GM19099 (cell line): ENCODE measurements around the gene GMCL2.

Experiments
- POLR2A ChIP-seq: IDR thresholded peaks from 3 replicates; pipeline ENCODE4 v1.6.1; 2011; ENCODE audit warnings: low read depth; ENCODE audit not compliant: insufficient read length; ENCODE audit errors: extremely low read depth

The GMCL2 gene, protein sequence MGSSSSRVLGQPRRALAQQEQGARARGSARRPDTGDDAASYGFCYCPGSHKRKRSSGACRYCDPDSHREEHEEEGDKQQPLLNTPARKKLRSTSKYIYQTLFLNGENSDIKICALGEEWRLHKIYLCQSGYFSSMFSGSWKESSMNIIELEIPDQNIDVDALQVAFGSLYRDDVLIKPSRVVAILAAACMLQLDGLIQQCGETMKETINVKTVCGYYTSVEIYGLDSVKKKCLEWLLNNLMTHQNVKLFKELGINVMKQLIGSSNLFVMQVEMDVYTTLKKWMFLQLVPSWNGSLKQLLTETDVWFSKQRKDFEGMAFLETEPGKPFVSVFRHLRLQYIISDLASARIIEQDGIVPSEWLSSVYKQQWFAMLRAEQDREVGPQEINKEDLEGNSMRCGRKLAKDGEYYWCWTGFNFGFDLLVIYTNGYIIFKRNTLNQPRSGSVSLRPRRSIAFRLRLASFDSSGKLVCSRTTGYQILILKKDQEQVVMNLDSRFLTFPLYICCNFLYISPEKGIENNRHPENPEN

DNA sequence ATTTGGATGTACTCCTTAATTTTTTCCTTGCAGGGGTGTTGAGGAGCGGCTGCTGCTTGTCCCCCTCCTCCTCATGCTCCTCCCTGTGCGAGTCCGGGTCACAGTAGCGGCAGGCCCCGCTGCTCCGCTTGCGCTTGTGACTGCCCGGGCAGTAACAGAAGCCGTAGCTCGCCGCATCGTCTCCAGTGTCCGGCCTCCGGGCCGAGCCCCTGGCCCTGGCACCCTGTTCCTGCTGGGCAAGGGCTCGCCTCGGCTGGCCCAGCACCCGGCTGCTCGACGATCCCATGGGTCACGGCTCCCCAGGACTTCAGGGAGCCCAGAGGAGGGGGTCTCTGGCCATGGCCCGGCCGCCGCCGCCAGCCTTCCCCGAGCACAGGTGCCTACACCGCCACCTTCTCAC is at the start of gene GMCL2:
Gene GMCL2 (minus strand): TSS at position 358 of the 400 bp plus-strand sequence. CDS start 72 bp downstream, at position 286.
- no peak for TF ChIP-seq POLR2A

DNA sequence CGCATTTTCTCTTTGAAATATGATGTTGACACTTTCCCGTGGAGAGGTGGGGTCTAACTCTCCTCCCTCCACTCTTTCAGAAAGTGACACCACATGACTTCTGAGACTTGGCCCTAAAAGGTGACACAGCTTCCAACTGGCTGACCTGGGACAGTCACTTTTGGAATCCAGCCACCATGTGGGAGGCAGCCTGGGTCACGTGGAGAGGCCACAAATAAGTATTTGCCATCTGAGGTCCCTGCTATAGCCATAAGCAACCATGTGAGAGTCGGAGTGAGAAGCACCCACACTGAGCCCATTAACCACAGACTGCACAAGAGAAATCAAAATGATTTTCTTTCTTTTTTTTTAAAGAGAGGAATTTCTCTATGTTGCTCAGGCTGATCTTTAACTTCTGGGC is 49.5 kb upstream of the GMCL2 start:
- no peak for TF ChIP-seq POLR2A

DNA sequence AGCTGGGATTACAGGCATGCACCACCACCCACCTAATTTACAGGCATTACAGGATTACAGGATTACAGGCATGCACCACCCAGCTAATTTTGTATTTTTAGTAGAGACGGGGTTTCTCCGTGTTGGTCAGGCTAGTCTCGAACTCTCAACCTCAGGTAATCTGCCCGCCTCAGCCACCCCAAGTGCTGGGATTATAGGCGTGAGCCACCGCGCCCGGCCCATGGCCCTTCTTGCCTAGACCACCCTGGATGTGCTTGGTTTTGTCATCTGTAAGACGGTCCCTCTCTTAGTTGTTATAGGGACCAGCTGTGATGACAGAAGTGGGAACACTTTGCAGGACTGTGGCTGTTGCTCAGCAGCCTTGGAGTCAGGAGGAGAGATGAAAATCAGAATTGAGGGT is 49.0 kb upstream of the GMCL2 start:
- no peak for TF ChIP-seq POLR2A

DNA sequence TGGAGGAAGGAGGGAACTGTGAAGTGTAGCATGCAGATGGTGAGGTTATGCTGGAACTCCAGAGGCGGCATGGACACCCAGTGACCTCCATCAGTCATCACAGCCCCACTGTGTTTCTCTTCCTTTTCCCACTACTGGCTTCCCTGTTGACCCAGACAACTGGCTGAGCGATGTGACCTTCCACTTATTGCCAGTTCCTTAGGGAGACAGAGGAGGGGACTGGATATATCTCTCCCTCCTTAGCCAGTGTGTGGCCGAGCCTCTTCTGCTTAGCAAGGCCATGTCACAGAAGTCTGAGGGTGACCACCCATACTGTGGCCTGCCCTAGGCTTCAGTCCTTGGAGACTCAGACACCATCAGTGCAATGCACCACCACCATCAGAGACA is 48.4 kb upstream of the GMCL2 start:
- no peak for TF ChIP-seq POLR2A

DNA sequence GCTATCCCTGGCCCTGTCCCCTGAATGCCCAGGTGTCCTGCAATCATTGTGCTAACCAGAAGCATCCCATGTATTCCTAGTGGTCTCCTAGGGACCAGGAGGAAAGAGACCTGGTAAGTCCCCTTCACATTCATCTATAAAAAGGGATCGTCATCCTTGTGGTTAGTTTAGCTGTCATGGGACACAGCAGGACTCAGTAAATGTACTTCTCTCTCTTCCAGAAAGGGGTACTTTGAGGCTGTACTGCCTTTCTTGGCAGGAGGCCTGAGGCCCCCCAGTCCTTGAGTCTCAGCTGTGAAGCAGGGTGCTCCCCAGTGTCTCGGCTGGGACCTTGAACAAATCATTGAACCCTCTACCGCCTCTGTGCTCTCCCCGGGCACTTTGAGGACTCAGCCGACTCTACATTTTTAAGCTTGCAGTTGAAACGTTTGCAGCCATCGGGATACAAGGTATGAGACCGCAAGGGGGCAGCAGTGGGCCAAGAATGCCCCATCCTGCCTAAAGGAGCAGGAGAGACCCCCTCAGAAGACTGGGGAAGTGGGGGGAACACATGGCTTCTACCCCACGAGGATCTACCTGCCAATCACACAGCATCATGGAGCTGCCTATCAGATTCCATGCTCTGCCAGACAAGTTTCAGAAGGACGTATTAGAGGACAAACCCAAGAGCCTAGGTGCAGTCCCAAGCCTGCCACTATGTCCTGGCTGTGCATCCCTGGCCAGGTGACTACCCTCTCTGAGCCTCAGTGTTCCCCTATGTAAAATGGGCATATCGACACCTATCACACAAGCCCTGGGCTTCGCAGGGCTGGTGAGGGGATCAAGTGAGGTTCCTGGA is 47.8 kb upstream of the GMCL2 start:
- TF ChIP-seq POLR2A = no peak

DNA sequence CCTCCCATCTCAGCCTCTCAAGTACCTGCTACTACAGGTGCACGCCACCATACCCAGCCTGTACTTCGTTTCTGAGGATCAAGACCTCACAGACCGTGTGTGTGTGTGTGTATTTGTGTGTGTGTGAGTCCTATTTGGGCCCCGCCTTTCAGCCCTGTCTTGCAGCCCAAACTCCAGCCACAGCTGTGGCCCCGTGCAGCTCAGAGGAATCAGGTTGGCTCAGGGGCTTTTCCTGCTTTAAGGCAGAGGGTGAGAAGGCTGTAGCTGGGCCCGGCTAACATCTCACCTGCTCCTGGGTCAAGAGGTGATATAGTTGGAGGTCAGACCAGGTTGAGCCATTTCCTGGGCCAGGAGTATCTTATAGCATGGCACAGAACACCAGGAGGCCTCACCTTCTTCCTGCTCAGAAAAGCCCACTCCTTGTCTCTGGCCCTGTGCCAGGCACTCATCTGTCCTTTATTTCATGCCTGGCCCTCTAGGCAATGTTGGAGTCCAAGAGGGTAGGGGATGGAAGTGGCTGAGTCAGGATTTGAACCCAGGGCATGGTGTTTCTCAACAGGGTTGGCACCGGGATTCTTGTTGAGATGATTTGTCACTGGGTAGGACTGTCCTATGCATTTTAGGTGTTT is 47.1 kb upstream of the GMCL2 start:
- no peak for TF ChIP-seq POLR2A

DNA sequence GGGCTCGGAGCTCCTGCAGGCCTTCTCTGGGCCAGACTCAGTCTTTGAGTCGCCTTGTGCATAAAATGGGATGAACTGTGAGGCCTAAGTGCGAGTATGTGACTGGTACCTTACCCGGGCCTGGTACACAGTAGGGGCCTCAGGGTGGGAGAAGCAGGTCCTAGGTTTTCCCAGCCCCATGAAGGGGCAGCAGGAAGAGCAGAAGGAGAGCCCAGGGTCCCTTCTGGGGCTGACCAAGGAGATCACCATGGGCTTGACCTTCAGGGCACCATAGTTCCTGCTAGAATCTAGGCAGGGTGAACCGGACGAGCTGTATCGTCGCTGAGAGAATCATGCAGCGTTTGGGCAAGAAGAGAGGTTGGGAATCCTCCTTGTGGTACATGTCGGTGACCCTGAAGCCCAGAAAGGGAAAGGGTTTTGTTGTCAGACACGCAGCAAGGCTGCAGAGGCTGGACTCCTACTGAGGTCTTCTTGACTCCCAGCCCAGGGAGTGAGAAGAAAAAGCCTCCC is 45.8 kb upstream of the GMCL2 start:
- TF ChIP-seq POLR2A = no peak

DNA sequence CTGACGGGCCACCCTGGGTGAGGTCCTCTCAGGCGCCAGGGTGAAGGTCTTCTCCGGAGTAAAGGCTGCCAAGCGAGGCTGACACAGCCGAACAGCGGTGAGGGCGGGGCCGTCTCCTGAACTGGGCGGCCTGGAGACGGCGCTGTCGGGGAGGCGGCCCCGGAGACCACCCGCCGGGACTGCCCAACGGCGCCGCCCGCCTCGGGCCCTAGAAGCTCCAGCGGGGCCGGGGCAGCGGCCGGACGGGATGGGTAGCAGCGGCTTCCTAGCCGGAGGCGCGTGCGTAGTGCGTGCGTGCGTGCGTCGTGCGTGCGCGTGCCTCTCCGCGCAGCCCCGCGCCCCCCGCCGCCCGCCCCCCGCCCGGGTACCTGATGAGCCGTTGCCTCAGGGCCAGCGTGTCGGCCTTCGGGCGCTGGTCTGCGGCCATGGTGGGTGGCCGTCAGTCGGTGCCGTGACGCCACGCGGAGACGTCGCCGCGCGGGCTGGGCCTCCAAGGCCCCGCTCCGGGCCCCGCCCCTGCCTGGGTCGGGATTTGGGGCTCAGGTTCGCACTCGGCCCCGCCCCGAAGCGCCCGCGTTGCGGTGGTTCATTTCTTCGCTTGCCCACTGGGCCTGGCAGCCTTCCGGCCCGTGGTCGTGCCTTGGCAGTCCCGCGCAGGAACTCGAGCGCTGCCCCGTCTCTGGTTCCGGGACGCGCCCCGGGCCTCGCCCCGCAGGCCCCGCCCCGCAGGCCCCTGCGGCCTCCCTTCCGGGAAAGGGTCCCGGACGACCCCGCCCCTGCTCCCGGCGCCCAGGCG is 45.2 kb upstream of the GMCL2 start, which contains the start of gene PHYKPL:
Gene PHYKPL (minus strand): TSS at position 679 of the 796 bp plus-strand sequence. CDS start 252 bp downstream, at position 427.
- peak; percentile 76 for TF ChIP-seq POLR2A

DNA sequence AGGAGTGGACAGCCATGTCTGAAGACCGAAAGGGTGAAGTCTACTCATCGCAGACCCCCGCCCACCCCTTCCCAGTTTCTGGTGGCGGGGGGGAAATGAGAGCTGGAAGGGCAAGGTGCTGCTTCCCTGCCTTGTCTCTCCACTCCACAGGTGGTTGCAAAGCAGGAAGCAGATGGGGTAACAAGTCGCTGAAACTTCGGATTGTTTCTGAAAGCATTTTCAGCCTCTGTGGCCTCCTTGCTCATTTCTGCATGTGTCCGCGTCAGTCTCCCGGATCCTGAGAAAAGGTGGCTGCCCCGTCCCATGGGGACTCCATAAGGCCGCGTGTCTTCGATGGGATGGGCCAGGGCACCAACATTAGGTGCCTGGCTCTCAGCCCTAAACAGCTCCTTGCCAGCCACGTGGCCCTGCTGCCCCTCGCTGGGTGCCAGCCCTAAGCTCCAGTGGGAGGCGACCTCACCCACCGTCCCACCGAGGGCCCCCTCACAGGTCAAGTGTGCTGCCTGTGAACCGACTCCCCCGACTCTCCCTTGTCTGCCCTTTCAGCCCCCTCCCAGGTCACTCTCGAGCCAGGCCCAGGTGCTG is 44.5 kb upstream of the GMCL2 start:
- no peak for TF ChIP-seq POLR2A

DNA sequence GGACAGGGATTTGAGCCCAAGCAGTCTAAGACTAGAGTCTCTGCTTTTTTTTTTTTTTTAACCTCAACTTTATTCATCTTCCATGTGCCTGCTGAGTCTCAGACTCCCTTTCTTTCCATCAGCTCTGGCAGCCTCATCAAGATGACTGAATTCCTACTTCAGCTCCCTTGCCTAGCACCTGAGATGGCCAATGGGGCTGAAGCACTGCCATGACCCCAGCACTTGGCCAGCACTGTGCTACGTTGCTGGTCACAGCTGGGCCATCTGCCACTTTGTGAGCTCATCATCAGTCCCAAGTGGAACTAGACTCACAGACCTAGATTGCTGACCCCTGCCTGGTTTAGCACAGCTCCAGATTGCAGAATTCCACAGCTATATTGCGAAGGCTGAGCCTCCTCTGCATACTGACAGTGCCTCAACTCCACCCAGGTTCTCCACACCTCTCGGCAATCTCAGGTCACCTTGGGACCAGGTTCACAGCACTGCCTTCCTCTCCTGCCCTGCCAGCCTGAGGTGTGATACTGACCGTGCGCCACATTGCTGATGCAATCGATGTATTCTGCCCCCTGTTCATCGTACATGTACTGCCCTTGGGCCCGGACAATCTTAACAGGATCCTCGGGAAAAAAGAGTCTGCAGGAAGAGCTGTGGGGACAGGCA is 43.8 kb upstream of the GMCL2 start:
- no peak for TF ChIP-seq POLR2A

DNA sequence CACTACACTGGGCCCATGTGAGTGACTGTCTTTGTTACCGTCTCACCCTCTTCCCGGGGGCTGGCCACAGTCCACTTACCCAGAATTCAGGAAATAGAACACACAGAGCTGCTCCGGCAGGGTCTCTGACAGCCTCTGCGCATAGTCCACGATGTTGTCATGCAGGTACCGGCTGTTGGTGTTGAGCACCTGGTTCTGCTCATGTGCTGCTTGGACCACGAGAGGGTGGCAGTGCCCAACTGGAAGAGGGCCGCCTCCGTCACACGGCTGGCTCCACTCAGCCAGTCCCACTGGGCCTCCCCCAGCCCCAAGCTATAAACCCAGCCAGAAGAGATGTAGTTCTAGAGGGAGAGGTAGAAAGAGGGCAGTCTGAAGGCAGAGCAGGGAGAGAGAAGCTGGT is 42.7 kb upstream of the GMCL2 start:
- no peak for TF ChIP-seq POLR2A

DNA sequence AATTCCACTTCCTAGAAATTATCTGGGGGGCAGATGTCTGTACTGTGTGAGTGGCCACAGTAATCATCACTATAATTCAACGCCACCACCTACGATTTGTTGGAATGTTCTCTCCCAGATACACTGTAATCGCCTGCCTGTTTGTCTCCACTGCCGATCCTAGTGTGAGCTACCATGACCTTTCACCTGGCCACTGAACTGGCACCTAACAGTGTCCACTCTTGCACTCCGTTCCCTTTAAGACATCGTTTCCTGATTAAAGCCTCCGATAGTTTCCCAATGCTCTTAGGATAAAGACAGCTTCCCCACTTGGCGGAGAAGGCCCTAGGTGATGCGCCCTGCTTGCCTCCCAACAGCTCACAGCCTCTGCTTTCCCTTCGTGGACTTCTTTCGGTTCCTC is 41.4 kb upstream of the GMCL2 start:
- no peak for TF ChIP-seq POLR2A

DNA sequence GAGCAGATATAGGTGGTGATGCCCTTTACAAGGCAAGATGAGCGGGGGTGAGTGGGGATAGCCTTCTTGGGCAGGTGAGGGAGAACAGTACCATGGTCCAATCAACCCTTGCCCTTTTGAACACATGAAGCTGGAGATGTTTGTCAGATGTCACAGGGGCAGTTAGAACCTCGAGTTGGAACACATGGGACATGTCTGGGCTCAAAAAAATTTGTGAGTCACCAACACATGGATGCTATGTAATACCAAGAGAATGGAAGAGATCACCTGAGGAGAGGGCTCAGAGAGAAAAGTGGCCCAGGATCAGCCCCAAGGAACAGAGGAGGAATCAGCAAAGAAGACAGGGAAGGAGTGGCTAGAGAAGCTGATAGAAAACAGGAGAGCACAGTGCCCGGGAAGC is 40.8 kb upstream of the GMCL2 start:
- no peak for TF ChIP-seq POLR2A

DNA sequence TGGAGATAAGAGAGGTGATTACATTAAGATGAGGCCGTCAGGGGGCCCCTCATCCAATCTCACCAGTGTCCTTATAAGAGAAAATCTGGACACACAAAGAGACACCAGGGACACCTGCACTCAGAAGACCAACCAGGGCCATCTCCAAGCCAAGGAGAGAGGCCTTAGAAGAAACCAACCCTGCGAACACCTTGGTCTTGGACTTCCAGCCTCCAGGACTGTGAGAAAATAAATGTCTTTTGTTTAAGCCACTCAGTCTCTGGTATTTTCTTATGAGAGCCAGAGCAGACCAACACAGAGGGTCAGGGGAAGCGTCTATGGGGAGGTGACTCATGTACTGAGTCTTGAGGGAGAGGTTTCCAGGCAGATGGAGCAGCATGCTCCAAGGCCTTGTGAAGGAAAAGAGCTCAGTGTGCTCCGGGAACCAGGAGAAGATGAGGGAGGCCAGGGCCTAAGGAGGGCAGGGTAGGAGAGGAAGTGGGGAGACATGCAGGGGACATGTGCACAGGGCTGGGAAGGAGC is 40.0 kb upstream of the GMCL2 start:
- no peak for TF ChIP-seq POLR2A

DNA sequence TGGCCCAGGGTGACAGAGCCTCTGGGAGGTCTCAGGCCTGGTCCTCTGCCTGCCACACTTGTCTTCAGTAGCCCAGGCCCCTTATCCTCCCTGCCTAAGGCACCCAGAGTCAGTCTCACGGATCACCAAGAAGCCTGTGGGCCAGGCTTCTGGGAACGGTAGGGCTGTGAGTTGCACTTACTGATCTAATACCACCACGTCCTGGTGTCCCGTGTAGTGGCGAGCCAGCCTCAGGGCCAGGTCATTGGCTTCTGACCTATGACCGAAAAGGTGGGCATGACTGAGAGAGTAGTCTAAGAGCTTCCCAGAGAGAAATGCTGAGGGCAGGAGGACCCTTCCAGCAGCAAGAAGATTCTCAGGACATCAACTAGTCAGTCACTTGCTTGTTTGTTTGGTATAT is 38.0 kb upstream of the GMCL2 start:
- TF ChIP-seq POLR2A = no peak
